Prostate gland (tissue), 2 donors: ENCODE data around the gene ACACB. TPM values are rescaled to one million over a fixed set of nuclear protein-coding genes. Genes with fewer than 3 reads are reported as not detected.
A peak's percentile ranks its signal among the peaks of the same experiment; 100 is the strongest.

ENCODE experiments used
- DNase-seq: peaks from one replicate; pipeline ENCODE4 v3.0.0-alpha.2; 2019; ENCODE audit warnings: low spot score
- H3K27ac ChIP-seq, 2 donors: fragments of 200-600 bp; sonication (generic); 2 replicates each; pipeline ENCODE4 v1.5.1; 2017 to 2019
- H3K27me3 ChIP-seq: fragments of 200-600 bp; sonication (generic); replicated peaks from 2 replicates; pipeline ENCODE4 v1.5.1; 2019; ENCODE audit not compliant: insufficient read depth
- H3K36me3 ChIP-seq, 2 donors: fragments of 200-600 bp; sonication (generic); 1 replicate in 1 of 2; 2 replicates in 1 of 2; pipeline versions ENCODE4 v1.5.1 to v1.8.1; 2017 to 2019
- H3K4me1 ChIP-seq: fragments of 200-600 bp; sonication (generic); replicated peaks from 2 replicates; pipeline ENCODE4 v1.5.1; 2019
- H3K4me3 ChIP-seq, 2 donors: fragments of 200-600 bp; sonication (generic); 2 replicates each; pipeline ENCODE4 v1.5.1; 2017 to 2019
- H3K9me3 ChIP-seq: fragments of 200-600 bp; sonication (generic); 2 replicates; pipeline ENCODE4 v1.5.1; 2017
- POLR2A ChIP-seq: fragments of 450-650 bp; IDR thresholded peaks from one replicate; pipeline ENCODE4 v1.6.1; 2016; ENCODE audit warnings: antibody characterized with exemption, mild to moderate bottlenecking
- POLR2AphosphoS5 ChIP-seq: sonication (generic); formaldehyde crosslinking; IDR thresholded peaks from one replicate; pipeline ENCODE4 v1.6.1; 2017; ENCODE audit warnings: antibody characterized with exemption
- WGBS: methylation state at CpG from one replicate; pipeline ENCODE4 v1.1.5; 2018; 5-methylcytosine and 5-hydroxymethylcytosine counted together
- intact Hi-C: fragments of 100-400 bp; cut with DNase I; formaldehyde crosslinking; loops from one replicate; pipeline ENCODE4 v1.14.2; 2022
- total RNA-seq, 2 donors: library from RNA; depleted of rRNA; stranded (reverse); fragments of >200 nt; gene quantifications; one replicate each; pipeline ENCODE4 v1.1.0, GENCODE V29; 2016
- TF ChIP-seq, protein P1 (sequence below), 4 experiments: fragments of 200-600 bp in 2 of 4; fragments of 450-650 bp in 2 of 4; sonication (generic) in 2 of 4; IDR thresholded peaks; 1 replicate in 3 of 4; 2 replicates in 1 of 4; pipeline ENCODE4 v1.5.1; 2016 to 2019; ENCODE audit warnings: antibody characterized with exemption in 4 of 4, mild to moderate bottlenecking in 2 of 4, moderate library complexity in 2 of 4

The ACACB gene
- total RNA-seq, 2 donors from 2014 or later = 52.5 to 63.3 TPM

- Histone ChIP-seq H3K9me3 (no peaks in the 10 kb centered on the region), H3K27ac (no peak overlapping the region), H3K27me3 (no peaks in the 10 kb centered on the region), H3K4me1 (no peaks in the 10 kb centered on the region), H3K36me3 (peaks cover 3 to 16% of the 10 kb centered on the region in 2 donors), H3K4me3 (no peak overlapping the region)
- 90% methylated on average over 11 of the region's 11 CpGs for WGBS
- TF ChIP-seq, protein P1, sequence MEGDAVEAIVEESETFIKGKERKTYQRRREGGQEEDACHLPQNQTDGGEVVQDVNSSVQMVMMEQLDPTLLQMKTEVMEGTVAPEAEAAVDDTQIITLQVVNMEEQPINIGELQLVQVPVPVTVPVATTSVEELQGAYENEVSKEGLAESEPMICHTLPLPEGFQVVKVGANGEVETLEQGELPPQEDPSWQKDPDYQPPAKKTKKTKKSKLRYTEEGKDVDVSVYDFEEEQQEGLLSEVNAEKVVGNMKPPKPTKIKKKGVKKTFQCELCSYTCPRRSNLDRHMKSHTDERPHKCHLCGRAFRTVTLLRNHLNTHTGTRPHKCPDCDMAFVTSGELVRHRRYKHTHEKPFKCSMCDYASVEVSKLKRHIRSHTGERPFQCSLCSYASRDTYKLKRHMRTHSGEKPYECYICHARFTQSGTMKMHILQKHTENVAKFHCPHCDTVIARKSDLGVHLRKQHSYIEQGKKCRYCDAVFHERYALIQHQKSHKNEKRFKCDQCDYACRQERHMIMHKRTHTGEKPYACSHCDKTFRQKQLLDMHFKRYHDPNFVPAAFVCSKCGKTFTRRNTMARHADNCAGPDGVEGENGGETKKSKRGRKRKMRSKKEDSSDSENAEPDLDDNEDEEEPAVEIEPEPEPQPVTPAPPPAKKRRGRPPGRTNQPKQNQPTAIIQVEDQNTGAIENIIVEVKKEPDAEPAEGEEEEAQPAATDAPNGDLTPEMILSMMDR (IDR thresholded peaks at IDR 0.05) = no peak
- no peak for TF ChIP-seq POLR2A
- no peak for TF ChIP-seq POLR2AphosphoS5
- no peak for DNase-seq
- intact Hi-C loops = no loop called here
Observed at GRCh38 chr12:109085590-109085989, 30.8 kb upstream of the ACACB start.

- Histone ChIP-seq H3K27me3 (no peaks in the 10 kb centered on the region), H3K9me3 (no peaks in the 10 kb centered on the region), H3K4me3 (no peak overlapping the region), H3K4me1 (no peaks in the 10 kb centered on the region), H3K36me3 (peaks cover 3 to 11% of the 10 kb centered on the region in 2 donors), H3K27ac (no peak overlapping the region)
- TF ChIP-seq, protein P1 (IDR thresholded peaks at IDR 0.05) = no peak
- TF ChIP-seq POLR2AphosphoS5 (no peak), POLR2A (no peak)
- no peak for DNase-seq
- intact Hi-C loops = no loop called here
- 48% methylated on average over 5 of the region's 5 CpGs for WGBS
Observed at GRCh38 chr12:109087250-109087649, 29.1 kb upstream of the ACACB start.

GRCh38 chr12:109088818-109089217, 27.6 kb upstream of the ACACB start:
- H3K27ac ChIP-seq = no peak overlapping the region
- H3K9me3 ChIP-seq = no peaks in the 10 kb centered on the region
- peaks cover 0 to 10% of the 10 kb centered on the region in 2 donors for H3K36me3 ChIP-seq
- no peak for DNase-seq
- H3K4me3 ChIP-seq = no peak overlapping the region
- intact Hi-C loops = no loop called here
- 81% methylated on average over 6 of the region's 6 CpGs for WGBS
- no peaks in the 10 kb centered on the region for H3K27me3 ChIP-seq
- no peaks in the 10 kb centered on the region for H3K4me1 ChIP-seq
- TF ChIP-seq POLR2AphosphoS5 = no peak
- TF ChIP-seq POLR2A = no peak

GRCh38 chr12:109089683-109090082, 26.7 kb upstream of the ACACB start:
- Histone ChIP-seq H3K4me3 (no peak overlapping the region), H3K27ac (no peak overlapping the region), H3K36me3 (peaks cover 0 to 10% of the 10 kb centered on the region in 2 donors), H3K27me3 (no peaks in the 10 kb centered on the region), H3K4me1 (no peaks in the 10 kb centered on the region), H3K9me3 (no peaks in the 10 kb centered on the region)
- intact Hi-C loops = loop anchor here (5.0 to 10.0 kb wide), 3 partner anchors 285 to 527 kb away; partner anchors contain the start of genes ISCU and SART3
- WGBS = 69% methylated on average over 7 of the region's 7 CpGs
- DNase-seq = no peak
- TF ChIP-seq POLR2AphosphoS5 (no peak), POLR2A (no peak)
- TF ChIP-seq, protein P1 (IDR thresholded peaks at IDR 0.05) = no peak

GRCh38 chr12:109092497-109093021, 23.8 kb upstream of the ACACB start:
- Histone ChIP-seq H3K27me3 (no peaks in the 10 kb centered on the region), H3K4me1 (no peaks in the 10 kb centered on the region), H3K27ac (peak overlapping the region in 1 of 2 donors; percentile 55), H3K4me3 (peak overlapping the region; percentile 43 to 46), H3K9me3 (no peaks in the 10 kb centered on the region), H3K36me3 (no peaks in the 10 kb centered on the region)
- TF ChIP-seq POLR2AphosphoS5 (no peak), POLR2A (no peak)
- TF ChIP-seq, protein P1 (IDR thresholded peaks at IDR 0.05) = no peak
- intact Hi-C loops = loop anchor here (5.0 to 10.0 kb wide), 3 partner anchors 288 to 530 kb away; partner anchors contain the start of genes ISCU and SART3
- 48% methylated on average over 6 of the region's 6 CpGs for WGBS
- no peak for DNase-seq
